Measurements from ENCODE around the gene DRGX.

DRGX gene

DNA sequence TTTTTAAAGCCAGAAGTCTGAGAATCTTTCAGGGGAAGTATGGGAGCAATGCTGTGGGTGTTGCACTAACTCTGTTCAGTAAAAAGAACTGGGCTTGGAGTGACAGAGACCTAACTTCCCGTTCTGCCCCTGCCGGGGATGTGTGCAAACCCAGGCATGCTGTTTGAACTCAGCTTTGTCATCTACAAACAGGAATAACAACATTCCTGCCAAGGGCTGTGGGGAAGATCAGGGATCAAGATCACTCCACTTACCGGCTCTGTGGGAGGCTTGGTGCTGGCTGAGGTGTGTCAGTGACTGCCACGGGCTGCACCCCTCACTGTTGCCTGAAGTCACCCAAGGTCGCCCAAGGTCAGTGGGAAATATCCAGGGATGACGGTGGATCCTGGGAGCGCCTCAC is 23.1 kb upstream of the DRGX start:
- H3K27ac ChIP-seq (replicated peaks), result no peak overlapping the region
- TF ChIP-seq SPI1 (IDR thresholded peaks at IDR 0.05; ENCODE audit: borderline replicate concordance, low read depth), result no peak
- TF ChIP-seq, protein P1, sequence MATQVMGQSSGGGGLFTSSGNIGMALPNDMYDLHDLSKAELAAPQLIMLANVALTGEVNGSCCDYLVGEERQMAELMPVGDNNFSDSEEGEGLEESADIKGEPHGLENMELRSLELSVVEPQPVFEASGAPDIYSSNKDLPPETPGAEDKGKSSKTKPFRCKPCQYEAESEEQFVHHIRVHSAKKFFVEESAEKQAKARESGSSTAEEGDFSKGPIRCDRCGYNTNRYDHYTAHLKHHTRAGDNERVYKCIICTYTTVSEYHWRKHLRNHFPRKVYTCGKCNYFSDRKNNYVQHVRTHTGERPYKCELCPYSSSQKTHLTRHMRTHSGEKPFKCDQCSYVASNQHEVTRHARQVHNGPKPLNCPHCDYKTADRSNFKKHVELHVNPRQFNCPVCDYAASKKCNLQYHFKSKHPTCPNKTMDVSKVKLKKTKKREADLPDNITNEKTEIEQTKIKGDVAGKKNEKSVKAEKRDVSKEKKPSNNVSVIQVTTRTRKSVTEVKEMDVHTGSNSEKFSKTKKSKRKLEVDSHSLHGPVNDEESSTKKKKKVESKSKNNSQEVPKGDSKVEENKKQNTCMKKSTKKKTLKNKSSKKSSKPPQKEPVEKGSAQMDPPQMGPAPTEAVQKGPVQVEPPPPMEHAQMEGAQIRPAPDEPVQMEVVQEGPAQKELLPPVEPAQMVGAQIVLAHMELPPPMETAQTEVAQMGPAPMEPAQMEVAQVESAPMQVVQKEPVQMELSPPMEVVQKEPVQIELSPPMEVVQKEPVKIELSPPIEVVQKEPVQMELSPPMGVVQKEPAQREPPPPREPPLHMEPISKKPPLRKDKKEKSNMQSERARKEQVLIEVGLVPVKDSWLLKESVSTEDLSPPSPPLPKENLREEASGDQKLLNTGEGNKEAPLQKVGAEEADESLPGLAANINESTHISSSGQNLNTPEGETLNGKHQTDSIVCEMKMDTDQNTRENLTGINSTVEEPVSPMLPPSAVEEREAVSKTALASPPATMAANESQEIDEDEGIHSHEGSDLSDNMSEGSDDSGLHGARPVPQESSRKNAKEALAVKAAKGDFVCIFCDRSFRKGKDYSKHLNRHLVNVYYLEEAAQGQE (IDR thresholded peaks at IDR 0.05; ENCODE audit: insufficient replicate concordance, low read depth), result no peak
- TF ChIP-seq, protein P2, sequence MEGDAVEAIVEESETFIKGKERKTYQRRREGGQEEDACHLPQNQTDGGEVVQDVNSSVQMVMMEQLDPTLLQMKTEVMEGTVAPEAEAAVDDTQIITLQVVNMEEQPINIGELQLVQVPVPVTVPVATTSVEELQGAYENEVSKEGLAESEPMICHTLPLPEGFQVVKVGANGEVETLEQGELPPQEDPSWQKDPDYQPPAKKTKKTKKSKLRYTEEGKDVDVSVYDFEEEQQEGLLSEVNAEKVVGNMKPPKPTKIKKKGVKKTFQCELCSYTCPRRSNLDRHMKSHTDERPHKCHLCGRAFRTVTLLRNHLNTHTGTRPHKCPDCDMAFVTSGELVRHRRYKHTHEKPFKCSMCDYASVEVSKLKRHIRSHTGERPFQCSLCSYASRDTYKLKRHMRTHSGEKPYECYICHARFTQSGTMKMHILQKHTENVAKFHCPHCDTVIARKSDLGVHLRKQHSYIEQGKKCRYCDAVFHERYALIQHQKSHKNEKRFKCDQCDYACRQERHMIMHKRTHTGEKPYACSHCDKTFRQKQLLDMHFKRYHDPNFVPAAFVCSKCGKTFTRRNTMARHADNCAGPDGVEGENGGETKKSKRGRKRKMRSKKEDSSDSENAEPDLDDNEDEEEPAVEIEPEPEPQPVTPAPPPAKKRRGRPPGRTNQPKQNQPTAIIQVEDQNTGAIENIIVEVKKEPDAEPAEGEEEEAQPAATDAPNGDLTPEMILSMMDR (IDR thresholded peaks at IDR 0.05; ENCODE audit: insufficient read depth, low read length), result no peak
- TF ChIP-seq POLR2AphosphoS5 (IDR thresholded peaks at IDR 0.05; ENCODE audit: low read depth), result no peak
- TF ChIP-seq GABPA (IDR thresholded peaks at IDR 0.05; ENCODE audit: low read depth), result no peak
- DNase-seq (ENCODE audit: low read depth in 1 of 2, low spot score in 1 of 2), result peak in 1 of 2 experiments; percentile 42

DNA sequence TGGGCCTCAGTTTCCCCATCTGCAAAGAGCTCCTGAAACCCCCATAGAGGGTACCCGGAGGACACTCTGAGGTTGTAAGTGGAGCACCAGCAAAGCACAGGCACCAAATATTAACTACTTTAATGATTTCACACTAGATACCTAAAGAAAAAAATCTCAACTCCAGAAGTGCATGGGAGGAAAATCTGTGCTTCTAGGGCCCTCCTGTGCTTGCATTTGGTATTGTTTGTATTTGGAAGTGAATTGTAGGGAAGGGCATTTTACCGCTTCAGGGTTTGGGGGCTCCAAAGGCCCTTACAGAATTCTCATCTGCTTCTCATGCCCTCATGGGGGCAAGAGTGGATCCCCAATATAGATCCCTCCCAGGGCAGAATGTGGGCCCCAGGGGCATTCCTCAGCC is 22.4 kb upstream of the DRGX start:
- no peak overlapping the region for H3K4me3 ChIP-seq (replicated peaks; ENCODE audit: insufficient read depth, low read length)
- no peak overlapping the region for H3K27ac ChIP-seq (replicated peaks)
- TF ChIP-seq, protein P1 (IDR thresholded peaks at IDR 0.05; ENCODE audit: insufficient replicate concordance, low read depth), result no peak
- TF ChIP-seq SPI1 (IDR thresholded peaks at IDR 0.05; ENCODE audit: borderline replicate concordance, low read depth) (no peak), GABPA (IDR thresholded peaks at IDR 0.05; ENCODE audit: low read depth) (no peak), POLR2AphosphoS5 (IDR thresholded peaks at IDR 0.05; ENCODE audit: low read depth) (no peak)
- TF ChIP-seq, protein P2 (IDR thresholded peaks at IDR 0.05; ENCODE audit: insufficient read depth, low read length), result no peak
- no peaks in the 10 kb centered on the region for H3K27me3 ChIP-seq (ENCODE audit: insufficient read depth, poor library complexity, severe bottlenecking)
- no peak for DNase-seq (ENCODE audit: low read depth in 1 of 2, low spot score in 1 of 2)

More for the DNA sequence above, 23.1 kb upstream of the DRGX start:
- Histone ChIP-seq H3K27me3 (ENCODE audit: insufficient read depth, poor library complexity, severe bottlenecking) (no peaks in the 10 kb centered on the region), H3K4me3 (replicated peaks; ENCODE audit: insufficient read depth, low read length) (no peak overlapping the region)

DNA sequence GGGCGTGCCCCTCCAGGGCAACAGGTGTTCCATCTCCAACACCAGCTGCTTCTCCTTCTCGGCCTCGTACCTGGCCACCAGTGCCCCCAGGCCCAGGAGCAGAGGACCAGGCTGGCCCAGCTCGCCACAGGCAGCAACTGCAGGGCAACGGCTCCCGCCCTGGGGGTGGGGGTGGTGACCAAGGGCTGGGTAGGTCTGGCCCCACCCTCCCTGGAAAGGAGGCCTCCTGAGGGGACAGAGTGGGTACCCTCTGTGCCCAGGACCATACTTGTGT is 22.1 kb upstream of the DRGX start:
- no peak overlapping the region for H3K27ac ChIP-seq (replicated peaks)
- no peak for DNase-seq (ENCODE audit: low read depth in 1 of 2, low spot score in 1 of 2)
- H3K4me3 ChIP-seq (replicated peaks; ENCODE audit: insufficient read depth, low read length), result no peak overlapping the region
- TF ChIP-seq SPI1 (IDR thresholded peaks at IDR 0.05; ENCODE audit: borderline replicate concordance, low read depth) (no peak), POLR2AphosphoS5 (IDR thresholded peaks at IDR 0.05; ENCODE audit: low read depth) (no peak), GABPA (IDR thresholded peaks at IDR 0.05; ENCODE audit: low read depth) (no peak)
- TF ChIP-seq, protein P2 (IDR thresholded peaks at IDR 0.05; ENCODE audit: insufficient read depth, low read length), result no peak
- TF ChIP-seq, protein P1 (IDR thresholded peaks at IDR 0.05; ENCODE audit: insufficient replicate concordance, low read depth), result no peak
- no peaks in the 10 kb centered on the region for H3K27me3 ChIP-seq (ENCODE audit: insufficient read depth, poor library complexity, severe bottlenecking)
